Prostate gland (tissue), 2 donors: ENCODE data around the gene STK17A.

Source experiments
- CTCF ChIP-seq, 4 experiments: fragments of 200-600 bp in 2 of 4; fragments of 450-650 bp in 2 of 4; sonication (generic) in 2 of 4; IDR thresholded peaks; 1 replicate in 3 of 4; 2 replicates in 1 of 4; pipeline ENCODE4 v1.5.1; 2016 to 2019; ENCODE audit warnings: antibody characterized with exemption in 4 of 4, mild to moderate bottlenecking in 2 of 4, moderate library complexity in 2 of 4
- POLR2A ChIP-seq: fragments of 450-650 bp; IDR thresholded peaks from one replicate; pipeline ENCODE4 v1.6.1; 2016; ENCODE audit warnings: antibody characterized with exemption, mild to moderate bottlenecking

- TF ChIP-seq POLR2A (no peak), CTCF (IDR thresholded peaks at IDR 0.05) (no peak)
These were observed 35.2 kb downstream of the STK17A start for GRCh38 chr7:43618073-43618472.
